GM10847 (cell line): Measurements from ENCODE around the gene LRBA.

Experiments
- POLR2A ChIP-seq: IDR thresholded peaks from 2 replicates; pipeline ENCODE4 v1.6.1; 2011; ENCODE audit not compliant: insufficient read length; ENCODE audit errors: extremely low read depth

The LRBA gene

GRCh38 chr4:150779707-150780106 is 235.4 kb downstream of the LRBA start:
- TF ChIP-seq POLR2A = no peak

GRCh38 chr4:150773729-150774449 is 241.2 kb downstream of the LRBA start:
- TF ChIP-seq POLR2A = no peak

GRCh38 chr4:150773032-150773431 is 242.1 kb downstream of the LRBA start:
- TF ChIP-seq POLR2A = no peak

GRCh38 chr4:150771382-150771781 is 243.7 kb downstream of the LRBA start:
- TF ChIP-seq POLR2A = no peak

GRCh38 chr4:150769845-150770244 is 245.2 kb downstream of the LRBA start:
- no peak for TF ChIP-seq POLR2A

- no peak for TF ChIP-seq POLR2A
These were observed 245.8 kb downstream of the LRBA start for GRCh38 chr4:150769248-150769647.

GRCh38 chr4:150768497-150768896 is 246.6 kb downstream of the LRBA start:
- TF ChIP-seq POLR2A = no peak

- no peak for TF ChIP-seq POLR2A
These were observed 249.9 kb downstream of the LRBA start for GRCh38 chr4:150765216-150765615.

- TF ChIP-seq POLR2A = no peak
These were observed 263.4 kb downstream of the LRBA start for GRCh38 chr4:150751648-150752047.

GRCh38 chr4:150750824-150751223 is 264.3 kb downstream of the LRBA start:
- no peak for TF ChIP-seq POLR2A

- no peak for TF ChIP-seq POLR2A
These were observed 268.9 kb downstream of the LRBA start for GRCh38 chr4:150746156-150746555.

GRCh38 chr4:150744570-150744969 is 270.5 kb downstream of the LRBA start:
- TF ChIP-seq POLR2A = no peak

GRCh38 chr4:150743564-150744342 is 271.3 kb downstream of the LRBA start:
- no peak for TF ChIP-seq POLR2A

GRCh38 chr4:150739591-150739990 is 275.5 kb downstream of the LRBA start:
- TF ChIP-seq POLR2A = no peak

- no peak for TF ChIP-seq POLR2A
These were observed 289.0 kb downstream of the LRBA start for GRCh38 chr4:150725957-150726523.
